IMR-90 (cell line): ENCODE results near the gene CDKN2A.

Experiments
- CEBPB ChIP-seq: IDR thresholded peaks from 2 replicates; pipeline ENCODE4 v1.6.1; 2012; ENCODE audit warnings: low read depth, low read length, improper control_type of control experiment
- MAZ ChIP-seq: IDR thresholded peaks from 2 replicates; pipeline ENCODE4 v1.6.1; 2012; ENCODE audit warnings: low read depth, mild to moderate bottlenecking, low read length, improper control_type of control experiment, moderate library complexity, borderline replicate concordance
- MXI1 ChIP-seq: IDR thresholded peaks from 2 replicates; pipeline ENCODE4 v1.6.1; 2012; ENCODE audit warnings: low read depth, mild to moderate bottlenecking, low read length, moderate library complexity, borderline replicate concordance
- NFE2L2 ChIP-seq: fragments of 150-350 bp; IDR thresholded peaks from 2 replicates; pipeline ENCODE4 v1.6.1; 2016; ENCODE audit warnings: low read depth, mild to moderate bottlenecking, low read length
- POLR2A ChIP-seq: IDR thresholded peaks from 2 replicates; pipeline ENCODE4 v1.6.1; 2012; ENCODE audit warnings: mild to moderate bottlenecking, low read depth, low read length
- RAD21 ChIP-seq: IDR thresholded peaks from 2 replicates; pipeline ENCODE4 v1.6.1; 2012; ENCODE audit warnings: low read length, improper control_type of control experiment
- RCOR1 ChIP-seq: IDR thresholded peaks from 2 replicates; pipeline ENCODE4 v1.6.1; 2012; ENCODE audit warnings: mild to moderate bottlenecking, low read length, improper control_type of control experiment; ENCODE audit not compliant: insufficient replicate concordance
- RFX5 ChIP-seq: IDR thresholded peaks from 2 replicates; pipeline ENCODE4 v1.8.0; 2012; ENCODE audit warnings: low read depth, mild to moderate bottlenecking, low read length, moderate library complexity
- TF ChIP-seq, protein P1 (sequence below): conservative IDR thresholded peaks from 2 replicates; pipeline ENCODE4 v1.5.1; 2012; ENCODE audit warnings: mild to moderate bottlenecking, low read depth, low read length, improper control_type of control experiment
- TF ChIP-seq, protein P2 (sequence below): fragments of 150-350 bp; IDR thresholded peaks from 2 replicates; pipeline ENCODE4 v1.6.1; 2017; ENCODE audit warnings: mild to moderate bottlenecking, antibody characterized with exemption, low read length, low read depth

DNA sequence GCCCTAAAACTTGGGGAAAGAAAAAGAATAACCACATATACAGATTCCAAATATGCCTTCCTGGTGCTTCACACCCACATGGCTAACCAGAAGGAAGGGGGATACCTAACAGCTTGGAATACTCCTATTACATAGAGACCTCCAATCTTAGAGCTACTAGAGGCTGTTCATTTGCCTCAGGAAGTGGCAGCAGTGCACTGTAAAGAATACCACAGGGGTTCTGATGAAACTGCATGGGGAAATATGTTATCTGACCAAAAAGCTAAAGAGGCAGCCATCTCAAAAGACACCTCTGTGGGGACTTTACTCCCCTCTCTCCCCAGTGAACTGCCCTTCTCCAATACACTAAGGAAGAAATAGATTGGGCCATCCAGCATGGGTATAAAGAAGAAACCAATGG is 66.4 kb downstream of the CDKN2A start:
- TF ChIP-seq RAD21 (no peak), RCOR1 (no peak), MXI1 (no peak), POLR2A (no peak), CEBPB (no peak), NFE2L2 (no peak), MAZ (no peak), RFX5 (no peak)
- TF ChIP-seq, protein P1, sequence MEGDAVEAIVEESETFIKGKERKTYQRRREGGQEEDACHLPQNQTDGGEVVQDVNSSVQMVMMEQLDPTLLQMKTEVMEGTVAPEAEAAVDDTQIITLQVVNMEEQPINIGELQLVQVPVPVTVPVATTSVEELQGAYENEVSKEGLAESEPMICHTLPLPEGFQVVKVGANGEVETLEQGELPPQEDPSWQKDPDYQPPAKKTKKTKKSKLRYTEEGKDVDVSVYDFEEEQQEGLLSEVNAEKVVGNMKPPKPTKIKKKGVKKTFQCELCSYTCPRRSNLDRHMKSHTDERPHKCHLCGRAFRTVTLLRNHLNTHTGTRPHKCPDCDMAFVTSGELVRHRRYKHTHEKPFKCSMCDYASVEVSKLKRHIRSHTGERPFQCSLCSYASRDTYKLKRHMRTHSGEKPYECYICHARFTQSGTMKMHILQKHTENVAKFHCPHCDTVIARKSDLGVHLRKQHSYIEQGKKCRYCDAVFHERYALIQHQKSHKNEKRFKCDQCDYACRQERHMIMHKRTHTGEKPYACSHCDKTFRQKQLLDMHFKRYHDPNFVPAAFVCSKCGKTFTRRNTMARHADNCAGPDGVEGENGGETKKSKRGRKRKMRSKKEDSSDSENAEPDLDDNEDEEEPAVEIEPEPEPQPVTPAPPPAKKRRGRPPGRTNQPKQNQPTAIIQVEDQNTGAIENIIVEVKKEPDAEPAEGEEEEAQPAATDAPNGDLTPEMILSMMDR, result no peak
- TF ChIP-seq, protein P2, sequence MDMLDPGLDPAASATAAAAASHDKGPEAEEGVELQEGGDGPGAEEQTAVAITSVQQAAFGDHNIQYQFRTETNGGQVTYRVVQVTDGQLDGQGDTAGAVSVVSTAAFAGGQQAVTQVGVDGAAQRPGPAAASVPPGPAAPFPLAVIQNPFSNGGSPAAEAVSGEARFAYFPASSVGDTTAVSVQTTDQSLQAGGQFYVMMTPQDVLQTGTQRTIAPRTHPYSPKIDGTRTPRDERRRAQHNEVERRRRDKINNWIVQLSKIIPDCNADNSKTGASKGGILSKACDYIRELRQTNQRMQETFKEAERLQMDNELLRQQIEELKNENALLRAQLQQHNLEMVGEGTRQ, result no peak
